GM18873 (cell line): ENCODE data around the gene CLEC3A.
"Not testable (repeated sequence)": the region's sequence is repeated elsewhere in the genome, so short reads cannot be mapped to it uniquely, and the experiment has no call there.

Experiments
- ATAC-seq: cut with Tn5 transposase; IDR thresholded peaks from one replicate; pipeline ENCODE4 v1.9.1; 2021; ENCODE audit warnings: mild to moderate bottlenecking, moderate library complexity, moderate number of reproducible peaks; ENCODE audit not compliant: unreplicated experiment, low FRiP score

Gene CLEC3A

GRCh38 chr16:78022347-78023060 is at the start of gene CLEC3A:
TSS of gene CLEC3A (plus strand) at chr16:78022548. CDS start at chr16:78022627, 79 bp downstream.
- ATAC-seq: no peak

GRCh38 chr16:77974883-77975282 is 47.5 kb upstream of the CLEC3A start:
- no peak for ATAC-seq

GRCh38 chr16:77975942-77976341 is 46.4 kb upstream of the CLEC3A start:
- ATAC-seq: no peak

GRCh38 chr16:77977339-77977738 is 45.0 kb upstream of the CLEC3A start:
- no peak for ATAC-seq

GRCh38 chr16:77985111-77985510 is 37.2 kb upstream of the CLEC3A start:
- no peak for ATAC-seq

GRCh38 chr16:77986011-77986740 is 36.2 kb upstream of the CLEC3A start:
- no peak for ATAC-seq

GRCh38 chr16:77987810-77988209 is 34.5 kb upstream of the CLEC3A start:
- ATAC-seq: no peak

GRCh38 chr16:77989846-77990245 is 32.5 kb upstream of the CLEC3A start:
- ATAC-seq: no peak

- no peak for ATAC-seq
These were observed 30.6 kb upstream of the CLEC3A start for GRCh38 chr16:77991701-77992100.

- not testable (repeated sequence) for ATAC-seq
These were observed 30.0 kb upstream of the CLEC3A start for GRCh38 chr16:77992381-77992780.

GRCh38 chr16:77993111-77993985 is 29.0 kb upstream of the CLEC3A start:
- no peak for ATAC-seq

- ATAC-seq: no peak
These were observed 26.4 kb upstream of the CLEC3A start for GRCh38 chr16:77995843-77996455.

GRCh38 chr16:77998350-77999023 is 23.9 kb upstream of the CLEC3A start:
- no peak for ATAC-seq

GRCh38 chr16:78001451-78002025 is 20.8 kb upstream of the CLEC3A start:
- ATAC-seq: no peak

- peak; percentile 98 for ATAC-seq
These were observed 19.3 kb upstream of the CLEC3A start for GRCh38 chr16:78002915-78003538.

- ATAC-seq: no peak
These were observed 17.8 kb upstream of the CLEC3A start for GRCh38 chr16:78004517-78004916.

- ATAC-seq: no peak
These were observed 16.5 kb upstream of the CLEC3A start for GRCh38 chr16:78005881-78006280.

- ATAC-seq: no peak
These were observed 15.2 kb upstream of the CLEC3A start for GRCh38 chr16:78007121-78007520.

GRCh38 chr16:78024159-78024558 is 1.8 kb downstream of the CLEC3A start:
- no peak for ATAC-seq
